ENCODE measurements around the gene CFI.

DNA sequence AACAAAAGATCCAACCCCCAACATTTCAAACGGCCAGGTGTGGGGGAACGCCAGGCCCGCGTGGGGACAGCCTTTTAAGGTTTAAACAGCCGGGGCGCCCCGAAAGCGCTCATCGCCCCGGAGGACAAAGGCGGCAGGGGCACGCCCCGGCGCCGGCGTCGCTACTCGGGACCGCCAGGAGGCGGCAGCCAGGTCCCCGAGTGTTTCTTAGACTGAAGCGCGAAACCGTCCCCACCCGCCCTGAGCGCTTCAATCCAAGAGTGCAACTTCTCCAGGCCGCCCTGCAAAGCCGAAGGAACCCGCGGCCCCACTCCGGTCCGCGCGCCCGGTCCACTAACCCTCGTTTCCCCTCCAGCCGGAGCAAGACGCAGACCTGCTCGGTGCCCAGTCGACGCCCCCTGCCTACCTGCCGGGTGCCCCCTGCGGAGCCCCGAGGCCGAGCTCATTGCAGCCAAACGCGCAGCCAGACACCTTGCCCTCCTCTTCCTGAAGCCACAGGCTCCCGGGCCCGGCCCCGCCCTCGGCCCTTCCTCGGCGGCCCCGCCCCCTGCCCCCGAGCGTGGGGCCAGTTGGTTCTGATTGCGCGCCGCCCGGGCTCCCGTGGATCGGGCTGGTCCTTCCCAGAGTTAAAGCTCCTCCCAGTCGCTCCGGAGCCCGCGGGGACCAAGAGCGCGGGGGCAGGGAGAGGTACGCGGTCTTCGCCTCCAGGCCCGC, 98.7 kb downstream of the CFI start, which contains the start of gene CASP6:
- TF ChIP-seq POLR2AphosphoS5 (IDR thresholded peaks at IDR 0.05; ENCODE audit: low read depth) (no peak; the same call in 1 of the 2 replicates), GABPA (IDR thresholded peaks at IDR 0.05; ENCODE audit: low read depth) (no peak)
- TF ChIP-seq, protein P1, sequence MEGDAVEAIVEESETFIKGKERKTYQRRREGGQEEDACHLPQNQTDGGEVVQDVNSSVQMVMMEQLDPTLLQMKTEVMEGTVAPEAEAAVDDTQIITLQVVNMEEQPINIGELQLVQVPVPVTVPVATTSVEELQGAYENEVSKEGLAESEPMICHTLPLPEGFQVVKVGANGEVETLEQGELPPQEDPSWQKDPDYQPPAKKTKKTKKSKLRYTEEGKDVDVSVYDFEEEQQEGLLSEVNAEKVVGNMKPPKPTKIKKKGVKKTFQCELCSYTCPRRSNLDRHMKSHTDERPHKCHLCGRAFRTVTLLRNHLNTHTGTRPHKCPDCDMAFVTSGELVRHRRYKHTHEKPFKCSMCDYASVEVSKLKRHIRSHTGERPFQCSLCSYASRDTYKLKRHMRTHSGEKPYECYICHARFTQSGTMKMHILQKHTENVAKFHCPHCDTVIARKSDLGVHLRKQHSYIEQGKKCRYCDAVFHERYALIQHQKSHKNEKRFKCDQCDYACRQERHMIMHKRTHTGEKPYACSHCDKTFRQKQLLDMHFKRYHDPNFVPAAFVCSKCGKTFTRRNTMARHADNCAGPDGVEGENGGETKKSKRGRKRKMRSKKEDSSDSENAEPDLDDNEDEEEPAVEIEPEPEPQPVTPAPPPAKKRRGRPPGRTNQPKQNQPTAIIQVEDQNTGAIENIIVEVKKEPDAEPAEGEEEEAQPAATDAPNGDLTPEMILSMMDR (IDR thresholded peaks at IDR 0.05; ENCODE audit: insufficient read depth, low read length), result peak; percentile 56
- TF ChIP-seq, protein P2, sequence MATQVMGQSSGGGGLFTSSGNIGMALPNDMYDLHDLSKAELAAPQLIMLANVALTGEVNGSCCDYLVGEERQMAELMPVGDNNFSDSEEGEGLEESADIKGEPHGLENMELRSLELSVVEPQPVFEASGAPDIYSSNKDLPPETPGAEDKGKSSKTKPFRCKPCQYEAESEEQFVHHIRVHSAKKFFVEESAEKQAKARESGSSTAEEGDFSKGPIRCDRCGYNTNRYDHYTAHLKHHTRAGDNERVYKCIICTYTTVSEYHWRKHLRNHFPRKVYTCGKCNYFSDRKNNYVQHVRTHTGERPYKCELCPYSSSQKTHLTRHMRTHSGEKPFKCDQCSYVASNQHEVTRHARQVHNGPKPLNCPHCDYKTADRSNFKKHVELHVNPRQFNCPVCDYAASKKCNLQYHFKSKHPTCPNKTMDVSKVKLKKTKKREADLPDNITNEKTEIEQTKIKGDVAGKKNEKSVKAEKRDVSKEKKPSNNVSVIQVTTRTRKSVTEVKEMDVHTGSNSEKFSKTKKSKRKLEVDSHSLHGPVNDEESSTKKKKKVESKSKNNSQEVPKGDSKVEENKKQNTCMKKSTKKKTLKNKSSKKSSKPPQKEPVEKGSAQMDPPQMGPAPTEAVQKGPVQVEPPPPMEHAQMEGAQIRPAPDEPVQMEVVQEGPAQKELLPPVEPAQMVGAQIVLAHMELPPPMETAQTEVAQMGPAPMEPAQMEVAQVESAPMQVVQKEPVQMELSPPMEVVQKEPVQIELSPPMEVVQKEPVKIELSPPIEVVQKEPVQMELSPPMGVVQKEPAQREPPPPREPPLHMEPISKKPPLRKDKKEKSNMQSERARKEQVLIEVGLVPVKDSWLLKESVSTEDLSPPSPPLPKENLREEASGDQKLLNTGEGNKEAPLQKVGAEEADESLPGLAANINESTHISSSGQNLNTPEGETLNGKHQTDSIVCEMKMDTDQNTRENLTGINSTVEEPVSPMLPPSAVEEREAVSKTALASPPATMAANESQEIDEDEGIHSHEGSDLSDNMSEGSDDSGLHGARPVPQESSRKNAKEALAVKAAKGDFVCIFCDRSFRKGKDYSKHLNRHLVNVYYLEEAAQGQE (IDR thresholded peaks at IDR 0.05; ENCODE audit: insufficient replicate concordance, low read depth), result no peak
